ENCODE measurements around the gene DGLUCY. TPM values are rescaled to one million over a fixed set of nuclear protein-coding genes. Genes with fewer than 3 reads are reported as not detected.
A peak's percentile ranks its signal among the peaks of the same experiment; 100 is the strongest.

DGLUCY gene
- polyA plus RNA-seq, 3 donors, result 54.9 to 88.4 (median 66.0) TPM

DNA sequence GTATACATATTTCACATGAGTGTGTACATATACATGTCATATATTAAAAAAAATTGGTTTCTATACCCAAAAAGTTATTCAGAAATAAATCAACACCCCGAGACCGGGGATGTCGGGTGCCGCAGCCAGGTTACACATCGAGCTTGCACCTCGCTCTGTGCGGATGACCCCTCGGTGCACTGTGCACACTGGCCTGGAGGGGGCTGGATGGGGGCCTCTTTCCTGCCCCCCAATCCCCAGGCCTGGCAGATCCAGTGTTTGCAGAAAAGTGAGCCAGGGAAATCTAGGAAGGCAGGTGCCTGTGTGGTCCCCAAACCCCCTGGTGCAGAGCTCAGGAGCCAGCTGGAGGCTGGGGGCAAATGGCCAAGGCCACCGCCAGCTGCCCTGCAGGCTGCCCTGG lies 157.8 kb downstream of the DGLUCY start:
- no peak overlapping the region for H3K4me3 ChIP-seq (replicated peaks in 1 of 3; ENCODE audit: low read depth in 2 of 3, low read length in 3 of 3)
- Mint-ChIP-seq H3K27ac (no peak overlapping the region), H3K27me3 (ENCODE audit: low read depth in 3 of 3) (peaks cover 1 to 2% (median 1%) of the 10 kb centered on the region in 3 donors), H3K4me1 (no peaks in the 10 kb centered on the region), H3K9me3 (no peaks in the 10 kb centered on the region), H3K4me3 (no peak overlapping the region), H3K36me3 (peaks cover 70 to 82% of the 10 kb centered on the region in 2 donors)
- DNase-seq, result no peak
- H3K79me2 ChIP-seq (ENCODE audit: insufficient read depth, low read length), result no peaks in the 10 kb centered on the region
- H3K9ac ChIP-seq (ENCODE audit: insufficient read depth, low read length, poor library complexity, severe bottlenecking), result no peak overlapping the region
- intact Hi-C loops (cut with micrococcal nuclease), result no loop called here
- WGBS (ENCODE audit: insufficient coverage), result 90% methylated on average over 8 of the region's 9 CpGs
- no peaks in the 10 kb centered on the region for H3K9me3 ChIP-seq (replicated peaks in 1 of 2; ENCODE audit: control insufficient read depth in 1 of 2, insufficient read depth in 1 of 2, low read length in 2 of 2)
- peaks cover 60% of the 10 kb centered on the region for H4K20me1 ChIP-seq (ENCODE audit: insufficient read depth, low read length)
- H3K27ac ChIP-seq (ENCODE audit: low read depth in 1 of 2, low read length in 2 of 2), result no peak overlapping the region
- TF ChIP-seq, protein P1, sequence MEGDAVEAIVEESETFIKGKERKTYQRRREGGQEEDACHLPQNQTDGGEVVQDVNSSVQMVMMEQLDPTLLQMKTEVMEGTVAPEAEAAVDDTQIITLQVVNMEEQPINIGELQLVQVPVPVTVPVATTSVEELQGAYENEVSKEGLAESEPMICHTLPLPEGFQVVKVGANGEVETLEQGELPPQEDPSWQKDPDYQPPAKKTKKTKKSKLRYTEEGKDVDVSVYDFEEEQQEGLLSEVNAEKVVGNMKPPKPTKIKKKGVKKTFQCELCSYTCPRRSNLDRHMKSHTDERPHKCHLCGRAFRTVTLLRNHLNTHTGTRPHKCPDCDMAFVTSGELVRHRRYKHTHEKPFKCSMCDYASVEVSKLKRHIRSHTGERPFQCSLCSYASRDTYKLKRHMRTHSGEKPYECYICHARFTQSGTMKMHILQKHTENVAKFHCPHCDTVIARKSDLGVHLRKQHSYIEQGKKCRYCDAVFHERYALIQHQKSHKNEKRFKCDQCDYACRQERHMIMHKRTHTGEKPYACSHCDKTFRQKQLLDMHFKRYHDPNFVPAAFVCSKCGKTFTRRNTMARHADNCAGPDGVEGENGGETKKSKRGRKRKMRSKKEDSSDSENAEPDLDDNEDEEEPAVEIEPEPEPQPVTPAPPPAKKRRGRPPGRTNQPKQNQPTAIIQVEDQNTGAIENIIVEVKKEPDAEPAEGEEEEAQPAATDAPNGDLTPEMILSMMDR (IDR thresholded peaks at IDR 0.05), result no peak
- H3K4me2 ChIP-seq (replicated peaks; ENCODE audit: extremely low read depth, low read length, poor library complexity, severe bottlenecking), result no peak overlapping the region
- H2AFZ ChIP-seq (ENCODE audit: insufficient read depth, low read depth, low read length, poor library complexity, severe bottlenecking), result no peak overlapping the region
- no peaks in the 10 kb centered on the region for H3K27me3 ChIP-seq (ENCODE audit: control insufficient read depth in 2 of 2, insufficient read depth in 2 of 2, low read length in 2 of 2)
- peaks cover 62 to 73% of the 10 kb centered on the region in 2 donors for H3K36me3 ChIP-seq (replicated peaks in 1 of 2; ENCODE audit: control insufficient read depth in 1 of 2, insufficient read depth in 2 of 2, low read length in 2 of 2)
- no peaks in the 10 kb centered on the region for H3K4me1 ChIP-seq (ENCODE audit: control insufficient read depth in 1 of 2, insufficient read depth in 2 of 2, low read length in 2 of 2)

DNA sequence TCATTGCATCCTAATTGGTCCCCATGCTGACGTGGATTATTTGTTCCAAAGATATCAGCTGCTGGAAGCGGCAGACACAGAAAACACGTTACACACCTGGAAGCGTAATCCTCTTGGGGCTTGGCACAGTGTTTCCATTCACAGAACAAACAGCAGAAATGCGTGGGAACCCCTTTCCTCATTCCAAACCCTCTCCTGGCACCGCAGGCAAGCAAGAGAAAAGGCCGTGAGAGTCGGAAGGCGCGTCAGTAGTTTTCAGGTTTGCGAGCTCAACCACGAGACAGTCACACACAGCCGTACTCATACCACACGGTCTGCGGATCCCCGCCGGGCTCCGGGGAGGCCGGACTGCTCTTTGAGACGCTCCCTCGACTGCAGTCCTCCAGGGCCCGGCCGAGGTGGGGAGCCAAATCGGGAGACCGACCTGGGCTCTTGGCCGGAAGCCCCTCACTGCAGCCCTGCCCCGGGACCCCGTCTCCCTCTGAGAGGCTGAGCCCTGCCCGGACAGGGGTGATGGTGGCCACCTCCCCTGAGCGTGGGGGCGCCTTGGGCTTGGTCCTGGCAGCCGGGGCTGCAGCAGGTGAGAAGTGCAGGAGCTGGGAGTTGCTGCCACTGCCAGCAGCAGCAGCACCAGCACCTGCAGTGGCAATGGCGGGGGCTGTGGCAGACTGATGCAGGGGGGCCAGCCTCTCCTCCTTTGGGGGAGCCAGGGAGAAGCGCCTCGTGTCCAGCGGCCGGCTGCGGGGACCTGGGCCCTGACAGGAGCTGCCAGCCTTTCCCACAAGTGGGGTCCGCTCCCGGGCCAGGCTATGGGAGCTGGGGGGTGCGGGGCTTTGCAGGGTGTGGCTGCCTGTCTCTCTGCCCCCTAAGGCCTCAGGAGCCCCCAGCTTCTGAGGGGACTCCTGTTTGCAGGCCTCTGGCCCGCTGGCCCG lies 158.7 kb downstream of the DGLUCY start:
- Histone ChIP-seq H3K4me2 (replicated peaks; ENCODE audit: extremely low read depth, low read length, poor library complexity, severe bottlenecking) (no peak overlapping the region), H3K4me1 (ENCODE audit: control insufficient read depth in 1 of 2, insufficient read depth in 2 of 2, low read length in 2 of 2) (no peaks in the 10 kb centered on the region), H3K36me3 (replicated peaks in 1 of 2; ENCODE audit: control insufficient read depth in 1 of 2, insufficient read depth in 2 of 2, low read length in 2 of 2) (peaks cover 72 to 83% of the 10 kb centered on the region in 2 donors), H3K9ac (ENCODE audit: insufficient read depth, low read length, poor library complexity, severe bottlenecking) (no peak overlapping the region), H3K27me3 (ENCODE audit: control insufficient read depth in 2 of 2, insufficient read depth in 2 of 2, low read length in 2 of 2) (no peaks in the 10 kb centered on the region), H4K20me1 (ENCODE audit: insufficient read depth, low read length) (peaks cover 64% of the 10 kb centered on the region), H3K79me2 (ENCODE audit: insufficient read depth, low read length) (no peaks in the 10 kb centered on the region), H2AFZ (ENCODE audit: insufficient read depth, low read depth, low read length, poor library complexity, severe bottlenecking) (no peak overlapping the region), H3K9me3 (replicated peaks in 1 of 2; ENCODE audit: control insufficient read depth in 1 of 2, insufficient read depth in 1 of 2, low read length in 2 of 2) (no peaks in the 10 kb centered on the region), H3K4me3 (replicated peaks in 1 of 3; ENCODE audit: low read depth in 2 of 3, low read length in 3 of 3) (no peak overlapping the region), H3K27ac (ENCODE audit: low read depth in 1 of 2, low read length in 2 of 2) (no peak overlapping the region)
- intact Hi-C loops (cut with micrococcal nuclease), result no loop called here
- 97% methylated on average over 43 of the region's 43 CpGs for WGBS (ENCODE audit: insufficient coverage)
- Mint-ChIP-seq H3K9me3 (no peaks in the 10 kb centered on the region), H3K36me3 (peaks cover 77 to 90% of the 10 kb centered on the region in 2 donors), H3K4me1 (no peaks in the 10 kb centered on the region), H3K27ac (peak overlapping the region in 2 of 7 donors; percentile 12 to 76), H3K4me3 (no peak overlapping the region), H3K27me3 (ENCODE audit: low read depth in 3 of 3) (peaks cover under 1 to 1% (median under 1%) of the 10 kb centered on the region in 3 donors)
- DNase-seq, result no peak
- TF ChIP-seq, protein P1 (IDR thresholded peaks at IDR 0.05), result no peak
